Erythroblast (primary cell): ENCODE data around the gene PDXP.

Source experiments
- GATA1 ChIP-seq: IDR thresholded peaks from 2 replicates; pipeline ENCODE4 v1.6.1; 2011; ENCODE audit warnings: low read depth, mild to moderate bottlenecking, control low read depth, low read length, moderate library complexity
- POLR2A ChIP-seq: IDR thresholded peaks from 2 replicates; pipeline ENCODE4 v1.6.1; 2011; ENCODE audit warnings: mild to moderate bottlenecking, low read length

DNA sequence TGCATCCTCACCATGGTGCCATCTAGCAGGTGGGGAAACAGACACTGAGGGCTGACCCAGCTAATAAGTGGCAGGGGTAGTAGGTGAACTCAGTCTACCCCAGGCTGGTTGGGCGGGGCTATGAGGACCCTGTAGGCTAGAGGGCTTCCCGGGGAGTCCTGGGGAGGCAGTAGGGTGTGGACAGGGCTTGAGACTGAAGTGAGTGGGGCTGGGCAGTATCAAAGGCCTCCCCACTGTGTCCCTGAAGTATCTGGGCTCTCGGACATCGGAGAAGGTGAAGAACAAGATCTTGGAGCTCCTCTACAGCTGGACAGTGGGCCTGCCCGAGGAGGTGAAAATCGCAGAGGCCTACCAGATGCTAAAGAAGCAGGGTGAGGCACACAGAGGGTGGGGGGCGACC, 38.5 kb upstream of the PDXP start:
- no peak for TF ChIP-seq POLR2A
- no peak for TF ChIP-seq GATA1
